NCI-H146 (cell line): Measurements from ENCODE around the gene CDHR2.

Experiments
- DNase-seq: peaks from one replicate; lab custom pipeline; 2025; lab: John Stamatoyannopoulos, UW

The CDHR2 gene

DNA sequence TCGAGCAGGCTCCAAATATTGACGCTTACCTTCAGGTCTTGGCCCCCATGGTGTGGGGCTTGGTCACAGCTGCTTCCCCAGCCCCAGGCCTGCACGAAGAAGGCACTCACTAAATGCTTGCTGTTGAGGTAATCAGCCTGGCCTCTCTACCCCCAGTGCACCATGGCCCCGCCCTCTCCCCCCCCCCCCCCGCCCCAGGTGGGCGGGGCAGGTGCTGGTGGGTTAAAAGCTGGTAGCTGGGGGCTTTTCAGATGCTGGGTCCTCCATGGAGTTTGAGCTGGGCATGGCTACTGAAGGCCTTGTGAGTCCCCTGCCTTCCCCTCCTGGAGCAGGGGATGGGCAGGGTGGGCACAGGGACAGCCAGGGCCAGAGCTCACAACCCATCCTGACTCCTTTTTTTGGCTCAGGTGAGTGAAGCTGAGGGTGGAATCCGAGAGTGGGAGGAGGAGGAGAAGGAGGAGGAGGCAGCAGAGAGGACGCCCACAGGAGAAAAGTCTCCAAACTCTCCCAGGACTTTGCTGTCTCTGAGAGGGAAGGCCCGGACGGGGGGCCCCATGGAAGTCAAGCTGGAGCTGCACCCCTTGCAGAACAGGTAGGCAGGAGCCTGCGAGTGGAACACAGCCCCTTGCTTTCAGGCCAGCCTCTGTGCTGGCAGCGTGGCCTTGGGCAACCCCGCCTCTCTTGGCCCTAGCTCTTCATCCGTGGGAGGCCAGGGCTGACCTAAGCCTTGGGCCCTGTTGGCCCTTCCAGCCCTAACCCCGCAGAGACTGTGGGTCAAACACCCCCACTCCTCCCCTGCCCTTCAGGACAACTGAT is 93.7 kb downstream of the CDHR2 start:
- no peak for DNase-seq

- DNase-seq = no peak
Observed at GRCh38 chr5:176643491-176644219, 94.5 kb downstream of the CDHR2 start.

GRCh38 chr5:176644294-176644693 is 95.2 kb downstream of the CDHR2 start:
- DNase-seq = no peak

DNA sequence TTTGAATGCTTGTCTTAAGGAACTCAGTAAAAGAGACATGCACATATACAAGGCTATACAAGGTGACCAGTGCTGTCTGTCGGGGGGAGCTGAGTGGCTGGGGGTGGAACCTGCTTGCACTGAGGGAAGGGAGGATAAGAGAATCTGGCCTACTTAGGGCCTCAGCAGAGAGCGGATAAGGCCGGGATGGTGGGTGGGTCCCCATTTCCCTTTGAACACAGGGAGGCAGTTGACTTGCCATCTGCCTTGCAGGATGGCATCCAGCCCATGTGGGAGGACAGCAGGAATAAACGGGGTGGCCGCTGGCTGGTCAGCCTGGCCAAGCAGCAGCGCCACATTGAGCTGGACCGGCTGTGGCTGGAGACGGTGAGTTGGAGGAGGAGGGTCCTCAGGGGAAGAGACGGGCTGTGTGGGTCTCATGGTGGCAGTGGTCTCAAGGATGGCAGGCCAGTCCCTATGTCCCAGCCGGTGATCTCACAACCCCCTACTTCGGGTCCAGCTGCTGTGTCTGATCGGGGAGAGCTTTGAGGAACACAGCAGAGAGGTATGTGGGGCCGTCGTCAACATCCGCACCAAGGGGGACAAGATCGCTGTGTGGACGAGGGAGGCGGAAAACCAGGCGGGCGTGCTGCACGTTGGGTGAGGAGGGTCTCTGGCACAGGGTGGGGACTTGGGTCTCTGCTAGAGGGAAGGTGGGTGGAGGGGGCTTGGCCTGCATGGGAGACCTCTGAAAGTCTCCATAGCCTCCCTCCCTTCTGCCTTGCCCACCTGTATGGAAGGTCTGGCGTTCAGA is 95.9 kb downstream of the CDHR2 start:
- DNase-seq = no peak
